AG09319 (cell line): ENCODE results near the gene DDAH1.

Experiments used
- DNase-seq: peaks from one replicate; pipeline ENCODE4 v3.0.0-alpha.2; 2010; ENCODE audit warnings: low read depth; ENCODE audit errors: extremely low read depth
- CTCF ChIP-seq: IDR thresholded peaks from 2 replicates; pipeline ENCODE4 v1.5.1; 2011; ENCODE audit warnings: low read depth, mild to moderate bottlenecking, inconsistent platforms, low read length, moderate library complexity

Gene DDAH1

GRCh38 chr1:85295006-85295431, 169.9 kb downstream of the DDAH1 start:
- no peak for TF ChIP-seq CTCF
- DNase-seq: peak; percentile 69

- TF ChIP-seq CTCF: no peak
- no peak for DNase-seq
These were observed 174.1 kb downstream of the DDAH1 start for GRCh38 chr1:85290826-85291225.

GRCh38 chr1:85289848-85290335, 175.1 kb downstream of the DDAH1 start:
- no peak for TF ChIP-seq CTCF

GRCh38 chr1:85289207-85289847, 175.6 kb downstream of the DDAH1 start:
- TF ChIP-seq CTCF: no peak
- peak; percentile 42 for DNase-seq

More at GRCh38 chr1:85289848-85290335, 175.1 kb downstream of the DDAH1 start:
- no peak for DNase-seq

GRCh38 chr1:85284202-85284601, 180.8 kb downstream of the DDAH1 start:
- no peak for TF ChIP-seq CTCF
- no peak for DNase-seq

GRCh38 chr1:85283475-85284199, 181.3 kb downstream of the DDAH1 start:
- no peak for DNase-seq
- TF ChIP-seq CTCF: no peak

- TF ChIP-seq CTCF: no peak
- DNase-seq: no peak
These were observed 182.5 kb downstream of the DDAH1 start for GRCh38 chr1:85282424-85282823.
